Measurements from ENCODE around the gene CXXC5. TPM values are rescaled to one million over a fixed set of nuclear protein-coding genes. Genes with fewer than 3 reads are reported as not detected.
A peak's percentile ranks its signal among the peaks of the same experiment; 100 is the strongest.

The CXXC5 gene
- total RNA-seq, 1 donor from 2014 or later = 151 TPM

- Histone ChIP-seq H2AFZ (ENCODE audit: low read depth, low read length) (peak overlapping the region; percentile 49), H3K79me2 (ENCODE audit: insufficient read depth, low read length) (peaks cover 100% of the 10 kb centered on the region), H3K4me1 (ENCODE audit: insufficient read depth, low read length) (peaks cover 71% of the 10 kb centered on the region), H3K9me3 (ENCODE audit: insufficient read depth, low read depth, low read length) (no peaks in the 10 kb centered on the region), H3K9ac (ENCODE audit: low read length) (peak overlapping the region; percentile 82), H3K4me2 (ENCODE audit: low read length) (peak overlapping the region; percentile 82), H3K36me3 (ENCODE audit: insufficient read depth, low read length) (no peaks in the 10 kb centered on the region), H3K27me3 (ENCODE audit: insufficient read depth, low read length) (no peaks in the 10 kb centered on the region), H3K27ac (ENCODE audit: low read depth, low read length) (peak overlapping the region; percentile 87), H3K4me3 (ENCODE audit: insufficient read depth, low read depth, low read length) (peak overlapping the region; percentile 45), H4K20me1 (ENCODE audit: insufficient read depth, low read length) (peaks cover 81% of the 10 kb centered on the region)
- FAIRE-seq = no peak
- DNase-seq (ENCODE audit: low read depth) = no peak
- Mint-ChIP-seq H3K27me3 (ENCODE audit: low read depth, unreplicated experiment) (no peaks in the 10 kb centered on the region), H3K4me3 (ENCODE audit: unreplicated experiment) (peak overlapping the region; percentile 40), H3K4me1 (ENCODE audit: low read depth, unreplicated experiment) (peaks cover 54% of the 10 kb centered on the region), H3K9me3 (ENCODE audit: unreplicated experiment) (no peaks in the 10 kb centered on the region), H3K36me3 (ENCODE audit: low read depth, unreplicated experiment) (peaks cover 7% of the 10 kb centered on the region), H3K27ac (ENCODE audit: unreplicated experiment) (peak overlapping the region; percentile 84)
- TF ChIP-seq EZH2 (IDR thresholded peaks at IDR 0.05; ENCODE audit: insufficient read depth, low read length) = no peak
- no peak for TF ChIP-seq CTCF (IDR thresholded peaks at IDR 0.05; ENCODE audit: insufficient read depth, low read depth, low read length)
Measured at GRCh38 chr5:139668064-139668880, 20.1 kb downstream of the CXXC5 start.

- no peak for DNase-seq (ENCODE audit: low read depth)
Measured at GRCh38 chr5:139668924-139669661, 20.9 kb downstream of the CXXC5 start.

More at GRCh38 chr5:139668924-139669661, 20.9 kb downstream of the CXXC5 start:
- peaks cover 7% of the 10 kb centered on the region for H3K36me3 Mint-ChIP-seq (ENCODE audit: low read depth, unreplicated experiment)
- Histone ChIP-seq H3K27ac (ENCODE audit: low read depth, low read length) (peak overlapping the region; percentile 87), H3K9me3 (ENCODE audit: insufficient read depth, low read depth, low read length) (no peaks in the 10 kb centered on the region), H3K79me2 (ENCODE audit: insufficient read depth, low read length) (peaks cover 99% of the 10 kb centered on the region), H3K4me1 (ENCODE audit: insufficient read depth, low read length) (peaks cover 77% of the 10 kb centered on the region), H4K20me1 (ENCODE audit: insufficient read depth, low read length) (peaks cover 80% of the 10 kb centered on the region), H3K27me3 (ENCODE audit: insufficient read depth, low read length) (no peaks in the 10 kb centered on the region), H3K4me3 (ENCODE audit: insufficient read depth, low read depth, low read length) (peak overlapping the region; percentile 45), H3K4me2 (ENCODE audit: low read length) (peak overlapping the region; percentile 82), H3K9ac (ENCODE audit: low read length) (peak overlapping the region; percentile 82), H2AFZ (ENCODE audit: low read depth, low read length) (no peak overlapping the region), H3K36me3 (ENCODE audit: insufficient read depth, low read length) (no peaks in the 10 kb centered on the region)
- TF ChIP-seq EZH2 (IDR thresholded peaks at IDR 0.05; ENCODE audit: insufficient read depth, low read length) (no peak), CTCF (IDR thresholded peaks at IDR 0.05; ENCODE audit: insufficient read depth, low read depth, low read length) (no peak)
- H3K27ac Mint-ChIP-seq (ENCODE audit: unreplicated experiment) = peak overlapping the region; percentile 75
- FAIRE-seq = no peak
- peak overlapping the region; percentile 52 for H3K4me3 Mint-ChIP-seq (ENCODE audit: unreplicated experiment)
- H3K27me3 Mint-ChIP-seq (ENCODE audit: low read depth, unreplicated experiment) = no peaks in the 10 kb centered on the region
- H3K4me1 Mint-ChIP-seq (ENCODE audit: low read depth, unreplicated experiment) = peaks cover 54% of the 10 kb centered on the region
- no peaks in the 10 kb centered on the region for H3K9me3 Mint-ChIP-seq (ENCODE audit: unreplicated experiment)
